ENCODE data around the gene PRR12.

DNA sequence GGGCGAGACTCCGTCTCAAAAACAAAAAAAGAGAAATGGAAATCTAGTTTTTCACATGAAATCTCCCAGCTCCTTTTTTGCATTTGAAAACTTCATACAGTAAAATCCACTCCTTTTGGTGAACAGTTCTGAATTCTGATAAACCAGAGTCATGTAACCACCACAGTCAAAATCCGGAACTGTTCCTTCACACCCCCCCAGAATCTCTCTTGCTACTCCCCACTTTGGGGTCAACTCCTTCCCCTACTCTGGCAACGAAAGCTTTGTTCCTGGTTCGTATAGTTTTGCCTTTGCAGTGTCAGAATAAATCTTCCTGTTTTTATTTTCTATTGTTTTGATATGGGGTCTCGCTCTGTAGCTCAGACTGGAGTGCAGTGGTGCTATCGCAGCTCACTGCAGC is 39.5 kb upstream of the PRR12 start:
- TF ChIP-seq, protein P1, sequence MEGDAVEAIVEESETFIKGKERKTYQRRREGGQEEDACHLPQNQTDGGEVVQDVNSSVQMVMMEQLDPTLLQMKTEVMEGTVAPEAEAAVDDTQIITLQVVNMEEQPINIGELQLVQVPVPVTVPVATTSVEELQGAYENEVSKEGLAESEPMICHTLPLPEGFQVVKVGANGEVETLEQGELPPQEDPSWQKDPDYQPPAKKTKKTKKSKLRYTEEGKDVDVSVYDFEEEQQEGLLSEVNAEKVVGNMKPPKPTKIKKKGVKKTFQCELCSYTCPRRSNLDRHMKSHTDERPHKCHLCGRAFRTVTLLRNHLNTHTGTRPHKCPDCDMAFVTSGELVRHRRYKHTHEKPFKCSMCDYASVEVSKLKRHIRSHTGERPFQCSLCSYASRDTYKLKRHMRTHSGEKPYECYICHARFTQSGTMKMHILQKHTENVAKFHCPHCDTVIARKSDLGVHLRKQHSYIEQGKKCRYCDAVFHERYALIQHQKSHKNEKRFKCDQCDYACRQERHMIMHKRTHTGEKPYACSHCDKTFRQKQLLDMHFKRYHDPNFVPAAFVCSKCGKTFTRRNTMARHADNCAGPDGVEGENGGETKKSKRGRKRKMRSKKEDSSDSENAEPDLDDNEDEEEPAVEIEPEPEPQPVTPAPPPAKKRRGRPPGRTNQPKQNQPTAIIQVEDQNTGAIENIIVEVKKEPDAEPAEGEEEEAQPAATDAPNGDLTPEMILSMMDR (IDR thresholded peaks at IDR 0.05; ENCODE audit: low read length): no peak
- no peak for TF ChIP-seq EZH2 (IDR thresholded peaks at IDR 0.05; ENCODE audit: borderline replicate concordance, low read length)
